Coronary artery (tissue), 2 donors: ENCODE data around the gene GLIS2.

ENCODE experiments used
- DNase-seq: peaks from one replicate; pipeline ENCODE4 v3.0.0-alpha.2; 2017; ENCODE audit warnings: low spot score
- H3K27ac ChIP-seq, 2 donors: fragments of 200-600 bp; sonication (generic); one replicate each; pipeline ENCODE4 v1.5.1; 2016 to 2019
- H3K4me3 ChIP-seq: fragments of 200-600 bp; sonication (generic); 2 replicates; pipeline ENCODE4 v1.5.1; 2016; ENCODE audit warnings: mild to moderate bottlenecking, moderate library complexity
- CTCF ChIP-seq: fragments of 200-600 bp; sonication (generic); IDR thresholded peaks from one replicate; pipeline ENCODE4 v1.5.1; 2019; ENCODE audit warnings: antibody characterized with exemption

GLIS2 gene

GRCh38 chr16:4373356-4373908 is 57.6 kb downstream of the GLIS2 start:
- Histone ChIP-seq H3K4me3 (peak overlapping the region; percentile 95), H3K27ac (peak overlapping the region; percentile 93 to 98)
- no peak for TF ChIP-seq CTCF
- no peak for DNase-seq

DNA sequence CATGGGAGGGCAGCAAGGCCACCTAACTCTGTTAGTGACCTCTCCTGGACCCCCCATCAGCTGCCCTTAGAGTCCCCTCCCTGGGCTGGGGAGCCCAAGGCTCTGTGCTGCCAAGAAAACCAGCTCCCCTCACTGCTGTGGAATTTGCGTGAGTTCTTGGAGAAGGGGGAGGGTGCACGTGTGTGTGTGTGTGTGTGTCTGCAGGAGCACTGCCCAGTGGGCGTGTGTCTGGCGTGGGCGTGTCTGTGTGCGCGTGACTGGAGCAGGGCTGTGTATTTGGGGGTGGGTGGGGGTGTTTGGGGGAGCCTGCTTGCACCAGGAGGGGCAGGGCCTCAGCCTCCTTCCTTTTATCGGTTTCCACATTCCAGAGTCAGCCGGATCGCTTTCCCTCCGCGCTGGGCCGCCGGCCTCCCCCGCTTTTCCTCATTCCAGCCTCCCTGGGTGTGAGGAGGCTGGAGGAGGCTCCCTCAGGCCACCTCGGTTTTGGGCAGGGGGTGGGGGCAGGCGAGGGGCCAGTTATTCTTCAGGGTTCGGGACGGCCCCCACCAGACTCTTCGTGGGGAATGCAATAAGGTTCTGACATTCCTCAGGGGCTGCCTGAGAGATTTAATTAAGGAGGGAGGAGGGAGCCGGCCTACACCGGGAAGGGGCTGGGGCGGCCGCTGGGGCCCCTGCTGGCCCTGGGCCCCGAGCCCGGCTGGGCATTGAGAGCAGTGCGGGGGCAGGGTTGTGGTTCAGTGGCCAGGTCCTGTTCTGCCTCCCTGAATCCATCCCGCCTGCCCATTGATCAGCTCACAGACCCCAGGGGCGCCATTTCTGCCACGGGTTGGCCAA is 58.3 kb downstream of the GLIS2 start:
- DNase-seq: peak; percentile 91
- TF ChIP-seq CTCF: no peak
- H3K27ac ChIP-seq: peak overlapping the region; percentile 93 to 98
- peak overlapping the region; percentile 95 for H3K4me3 ChIP-seq

GRCh38 chr16:4375717-4376116 is 59.9 kb downstream of the GLIS2 start:
- TF ChIP-seq CTCF: no peak
- DNase-seq: no peak
- Histone ChIP-seq H3K4me3 (peak overlapping the region; percentile 95), H3K27ac (peak overlapping the region; percentile 93 to 98)

GRCh38 chr16:4376126-4376892 is 60.4 kb downstream of the GLIS2 start:
- DNase-seq: peak; percentile 98
- Histone ChIP-seq H3K27ac (peak overlapping the region; percentile 93 to 98), H3K4me3 (peak overlapping the region; percentile 95)
- TF ChIP-seq CTCF: no peak

GRCh38 chr16:4376893-4377572 is 61.2 kb downstream of the GLIS2 start:
- peak overlapping the region; percentile 93 to 98 for H3K27ac ChIP-seq
- no peak for DNase-seq
- TF ChIP-seq CTCF: no peak
- peak overlapping the region; percentile 95 for H3K4me3 ChIP-seq

GRCh38 chr16:4377573-4378154 is 61.8 kb downstream of the GLIS2 start:
- no peak for TF ChIP-seq CTCF
- peak overlapping the region; percentile 93 to 98 for H3K27ac ChIP-seq

More at GRCh38 chr16:4377573-4378154, 61.8 kb downstream of the GLIS2 start:
- no peak for DNase-seq
- peak overlapping the region; percentile 95 for H3K4me3 ChIP-seq
